ENCODE results near the gene POFUT2. TPM values are rescaled to one million over a fixed set of nuclear protein-coding genes. Genes with fewer than 3 reads are reported as not detected.

The POFUT2 gene
- total RNA-seq, 1 donor from 2014 or later = 38.3 TPM

- H3K9me3 ChIP-seq = no peaks in the 10 kb centered on the region
- no peak for DNase-seq (ENCODE audit: extremely low spot score in 2 of 2)
- no peak overlapping the region for H3K4me3 ChIP-seq
- TF ChIP-seq, protein P1, sequence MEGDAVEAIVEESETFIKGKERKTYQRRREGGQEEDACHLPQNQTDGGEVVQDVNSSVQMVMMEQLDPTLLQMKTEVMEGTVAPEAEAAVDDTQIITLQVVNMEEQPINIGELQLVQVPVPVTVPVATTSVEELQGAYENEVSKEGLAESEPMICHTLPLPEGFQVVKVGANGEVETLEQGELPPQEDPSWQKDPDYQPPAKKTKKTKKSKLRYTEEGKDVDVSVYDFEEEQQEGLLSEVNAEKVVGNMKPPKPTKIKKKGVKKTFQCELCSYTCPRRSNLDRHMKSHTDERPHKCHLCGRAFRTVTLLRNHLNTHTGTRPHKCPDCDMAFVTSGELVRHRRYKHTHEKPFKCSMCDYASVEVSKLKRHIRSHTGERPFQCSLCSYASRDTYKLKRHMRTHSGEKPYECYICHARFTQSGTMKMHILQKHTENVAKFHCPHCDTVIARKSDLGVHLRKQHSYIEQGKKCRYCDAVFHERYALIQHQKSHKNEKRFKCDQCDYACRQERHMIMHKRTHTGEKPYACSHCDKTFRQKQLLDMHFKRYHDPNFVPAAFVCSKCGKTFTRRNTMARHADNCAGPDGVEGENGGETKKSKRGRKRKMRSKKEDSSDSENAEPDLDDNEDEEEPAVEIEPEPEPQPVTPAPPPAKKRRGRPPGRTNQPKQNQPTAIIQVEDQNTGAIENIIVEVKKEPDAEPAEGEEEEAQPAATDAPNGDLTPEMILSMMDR (IDR thresholded peaks at IDR 0.05) = no peak
- TF ChIP-seq POLR2AphosphoS5 (IDR thresholded peaks at IDR 0.05; ENCODE audit: insufficient read depth in 1 of 2, low read depth in 1 of 2) = peak in 1 of 2 donors; percentile 15
- H3K27ac ChIP-seq = no peak overlapping the region
- no peaks in the 10 kb centered on the region for H3K36me3 ChIP-seq
- intact Hi-C loops (cut with DNase I) = no loop called here
- H3K27me3 ChIP-seq = no peaks in the 10 kb centered on the region
- H3K4me1 ChIP-seq = peaks cover 54% of the 10 kb centered on the region
Measured at GRCh38 chr21:45326169-45326851, 38.6 kb upstream of the POFUT2 start.

- no peaks in the 10 kb centered on the region for H3K36me3 ChIP-seq
- H3K27ac ChIP-seq = no peak overlapping the region
- intact Hi-C loops (cut with DNase I) = no loop called here
- TF ChIP-seq POLR2A (IDR thresholded peaks at IDR 0.05) (no peak), POLR2AphosphoS5 (IDR thresholded peaks at IDR 0.05; ENCODE audit: insufficient read depth in 1 of 2, low read depth in 1 of 2) (no peak)
- TF ChIP-seq, protein P1 (IDR thresholded peaks at IDR 0.05) = no peak
- H3K9me3 ChIP-seq = no peaks in the 10 kb centered on the region
- H3K27me3 ChIP-seq = no peaks in the 10 kb centered on the region
- no peak for DNase-seq (ENCODE audit: extremely low spot score in 2 of 2)
- no peak overlapping the region for H3K4me3 ChIP-seq
- peaks cover 58% of the 10 kb centered on the region for H3K4me1 ChIP-seq
Measured at GRCh38 chr21:45325206-45326168, 37.8 kb upstream of the POFUT2 start.

GRCh38 chr21:45324489-45325205 is 37.0 kb upstream of the POFUT2 start:
- no peaks in the 10 kb centered on the region for H3K9me3 ChIP-seq

GRCh38 chr21:45323487-45324311 is 36.0 kb upstream of the POFUT2 start:
- H3K36me3 ChIP-seq = no peaks in the 10 kb centered on the region
- H3K4me3 ChIP-seq = no peak overlapping the region
- peaks cover 58% of the 10 kb centered on the region for H3K4me1 ChIP-seq
- no peak for DNase-seq (ENCODE audit: extremely low spot score in 2 of 2)
- TF ChIP-seq POLR2A (IDR thresholded peaks at IDR 0.05) = no peak
- TF ChIP-seq POLR2AphosphoS5 (IDR thresholded peaks at IDR 0.05; ENCODE audit: insufficient read depth in 1 of 2, low read depth in 1 of 2) = no peak
- TF ChIP-seq, protein P1 (IDR thresholded peaks at IDR 0.05) = no peak
- H3K27ac ChIP-seq = peak overlapping the region; percentile 25
- no peaks in the 10 kb centered on the region for H3K27me3 ChIP-seq
- intact Hi-C loops (cut with DNase I) = no loop called here
- H3K9me3 ChIP-seq = no peaks in the 10 kb centered on the region

More at GRCh38 chr21:45324489-45325205, 37.0 kb upstream of the POFUT2 start:
- Histone ChIP-seq H3K36me3 (no peaks in the 10 kb centered on the region), H3K4me3 (no peak overlapping the region), H3K4me1 (peaks cover 58% of the 10 kb centered on the region), H3K27me3 (no peaks in the 10 kb centered on the region), H3K27ac (no peak overlapping the region)
- intact Hi-C loops (cut with DNase I) = no loop called here
- TF ChIP-seq, protein P1 (IDR thresholded peaks at IDR 0.05) = no peak
- TF ChIP-seq POLR2AphosphoS5 (IDR thresholded peaks at IDR 0.05; ENCODE audit: insufficient read depth in 1 of 2, low read depth in 1 of 2) (no peak), POLR2A (IDR thresholded peaks at IDR 0.05) (no peak)
- no peak for DNase-seq (ENCODE audit: extremely low spot score in 2 of 2)
